ENCODE results near the gene LBHD2.
"Not testable (repeated sequence)": the region's sequence is repeated elsewhere in the genome, so short reads cannot be mapped to it uniquely, and the experiment has no call there.

Gene LBHD2

DNA sequence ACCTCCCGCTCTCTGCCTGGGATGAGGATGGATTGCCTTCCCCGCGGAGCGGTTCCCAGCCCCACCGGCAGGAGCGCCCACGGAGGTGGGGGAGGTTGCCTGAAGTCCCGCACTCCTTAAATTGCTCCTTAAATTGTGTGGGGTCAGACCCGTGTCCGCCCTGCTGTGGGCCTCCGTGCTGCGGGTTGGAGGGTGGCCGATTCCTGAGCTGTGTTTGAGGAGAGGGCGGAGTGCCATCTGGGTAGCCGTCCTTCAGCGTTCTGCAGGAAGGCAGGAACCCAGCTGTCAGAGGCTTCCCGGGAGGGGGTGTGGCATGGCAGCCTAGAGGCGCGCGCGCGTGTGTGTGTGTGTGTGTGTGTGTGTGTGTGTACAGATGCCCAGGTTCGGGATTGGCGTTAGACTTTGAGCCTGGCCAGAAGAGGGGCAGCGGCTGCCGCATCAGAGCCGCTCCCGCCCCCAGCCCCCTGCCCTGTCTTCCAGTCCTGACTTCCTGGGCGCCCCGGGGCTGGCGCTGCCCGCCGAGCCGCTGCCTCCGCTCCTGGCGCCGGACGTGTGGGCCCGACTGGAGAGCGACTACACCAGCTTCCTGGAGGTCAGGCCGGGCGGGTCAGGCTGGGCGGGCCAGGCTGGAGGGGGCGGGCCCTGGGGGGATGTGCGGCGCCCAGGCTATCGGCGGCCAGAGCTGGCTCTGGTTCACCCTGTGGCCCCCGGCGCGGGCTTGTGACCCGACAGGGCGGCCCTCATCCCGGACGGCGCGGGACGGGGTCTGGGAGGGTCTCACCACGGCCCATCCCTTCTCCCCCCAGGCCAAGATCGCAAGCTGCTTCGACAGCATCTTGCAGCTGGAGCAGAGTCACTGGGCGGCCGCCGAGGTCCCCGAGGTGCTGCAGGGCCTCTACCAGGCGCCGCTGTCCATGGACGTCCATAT lies 19.7 kb downstream of the LBHD2 start:
- no peak for DNase-seq (ENCODE audit: low read depth in 3 of 3, low spot score in 1 of 3)

DNA sequence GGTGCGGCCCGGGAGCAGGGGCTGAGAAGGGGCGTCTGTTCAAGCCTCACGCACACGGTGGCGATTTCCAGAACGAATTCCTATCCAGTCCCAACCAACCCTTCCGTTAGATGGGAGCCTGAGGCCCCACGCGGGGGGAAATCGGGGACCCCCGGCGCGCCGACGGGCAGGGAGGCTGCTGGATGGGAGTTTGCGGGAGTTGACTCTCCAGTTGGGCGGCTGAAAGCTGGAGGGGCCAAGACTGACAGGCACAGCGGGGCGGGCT lies 20.3 kb downstream of the LBHD2 start:
- no peak for DNase-seq (ENCODE audit: low read depth in 3 of 3, low spot score in 1 of 3)

GRCh38 chr14:103104654-103105452 lies 20.8 kb downstream of the LBHD2 start:
- peak; percentile 28 to 73 (median 53) for DNase-seq (ENCODE audit: low read depth in 3 of 3, low spot score in 1 of 3)

DNA sequence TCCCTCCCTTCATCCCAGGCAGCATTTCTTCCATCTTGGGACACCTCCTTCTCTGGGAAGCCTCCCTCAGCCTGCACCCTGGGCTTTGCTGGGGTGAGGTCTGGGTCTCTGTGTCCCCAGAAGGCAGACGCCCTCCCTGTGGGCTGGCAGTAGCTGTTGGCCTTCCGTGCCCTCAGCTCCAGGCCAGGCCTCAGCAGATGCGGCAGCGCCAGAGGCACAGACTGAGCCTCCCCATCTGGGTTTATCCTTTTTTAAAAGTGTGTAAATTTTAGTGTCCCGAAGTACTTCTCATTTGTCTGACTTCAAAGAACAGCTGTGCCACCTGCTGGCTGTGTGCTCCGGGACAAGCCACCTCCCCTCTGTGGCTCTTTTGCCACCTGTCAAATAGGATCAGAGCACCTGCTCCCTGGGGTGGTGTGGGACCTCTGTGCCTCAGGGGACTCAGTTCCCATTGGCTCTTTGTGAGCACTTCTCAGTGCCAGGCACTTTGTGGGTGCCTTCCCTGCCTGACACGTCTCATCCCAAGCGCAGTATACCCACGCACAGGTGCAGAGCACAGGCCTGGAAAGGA lies 21.7 kb downstream of the LBHD2 start:
- DNase-seq (ENCODE audit: low read depth in 3 of 3, low spot score in 1 of 3), result no peak

DNA sequence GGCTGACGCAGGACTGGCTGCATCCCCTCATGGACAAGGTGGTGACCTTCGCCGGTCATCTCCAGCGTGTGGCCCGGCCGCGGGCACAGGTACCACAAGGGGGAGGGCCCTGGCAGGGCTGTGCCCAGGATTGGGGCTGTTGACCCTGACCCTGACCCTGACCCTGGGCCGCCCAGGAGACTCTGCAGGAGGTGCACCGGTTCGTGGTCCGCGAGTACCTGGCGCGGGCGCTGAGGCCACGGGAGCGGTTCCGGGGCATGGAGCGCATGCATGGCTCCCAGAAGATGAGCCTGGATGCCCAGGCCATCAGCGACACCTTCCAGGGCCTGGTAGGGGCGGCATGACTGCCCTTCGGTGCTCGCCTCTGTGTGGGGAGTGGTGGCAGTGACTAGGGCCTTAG lies 23.4 kb downstream of the LBHD2 start:
- no peak for DNase-seq (ENCODE audit: low read depth in 3 of 3, low spot score in 1 of 3)

- no peak for DNase-seq (ENCODE audit: low read depth in 3 of 3, low spot score in 1 of 3)
These were observed 24.1 kb downstream of the LBHD2 start for GRCh38 chr14:103107941-103108748.

GRCh38 chr14:103108749-103109207 lies 24.8 kb downstream of the LBHD2 start:
- no peak for DNase-seq (ENCODE audit: low read depth in 3 of 3, low spot score in 1 of 3)

DNA sequence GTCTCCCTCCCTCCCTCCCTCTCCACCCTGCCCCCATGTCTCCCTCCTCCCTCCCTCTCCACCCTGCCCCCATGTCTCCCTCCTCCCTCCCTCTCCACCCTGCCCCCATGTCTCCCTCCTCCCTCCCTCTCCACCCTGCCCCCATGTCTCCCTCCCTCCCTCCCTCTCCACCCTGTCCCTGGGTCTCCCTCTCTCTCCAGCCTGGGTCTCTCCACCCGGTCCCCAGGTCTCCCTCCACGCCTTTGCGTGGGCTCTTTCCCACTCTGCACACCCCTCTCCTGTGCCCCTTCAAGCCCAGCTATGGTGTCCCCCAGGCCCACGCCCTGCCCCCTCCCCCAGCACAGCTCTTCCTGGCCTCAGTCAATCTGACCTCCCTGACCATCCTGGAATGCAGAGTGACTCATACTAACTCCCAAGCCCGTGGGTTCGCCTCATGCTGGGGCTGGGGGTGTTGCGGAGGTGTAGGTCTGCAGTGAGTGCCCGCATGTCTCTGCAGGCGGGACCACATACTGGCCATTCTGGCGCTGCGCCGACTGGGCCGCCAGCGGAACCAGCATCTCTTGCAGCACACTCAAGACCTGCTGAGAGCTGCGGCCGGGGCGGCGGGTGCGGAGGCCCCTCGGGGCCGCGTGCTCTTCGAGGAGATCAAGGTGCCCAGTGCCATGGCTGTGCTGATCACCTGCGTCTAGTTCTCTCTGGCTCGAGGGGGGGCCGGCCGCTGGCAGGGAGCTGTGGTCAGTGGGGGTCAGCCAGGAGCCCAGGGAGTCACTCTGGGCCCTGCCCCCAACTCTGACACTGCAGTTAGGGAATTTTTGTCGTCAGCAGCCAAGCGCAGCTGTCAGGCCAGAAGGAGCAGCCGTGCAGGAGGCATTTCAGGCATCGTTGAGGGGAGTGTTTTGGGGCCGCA lies 25.8 kb downstream of the LBHD2 start:
- DNase-seq (ENCODE audit: low read depth in 3 of 3, low spot score in 1 of 3), result no peak

DNA sequence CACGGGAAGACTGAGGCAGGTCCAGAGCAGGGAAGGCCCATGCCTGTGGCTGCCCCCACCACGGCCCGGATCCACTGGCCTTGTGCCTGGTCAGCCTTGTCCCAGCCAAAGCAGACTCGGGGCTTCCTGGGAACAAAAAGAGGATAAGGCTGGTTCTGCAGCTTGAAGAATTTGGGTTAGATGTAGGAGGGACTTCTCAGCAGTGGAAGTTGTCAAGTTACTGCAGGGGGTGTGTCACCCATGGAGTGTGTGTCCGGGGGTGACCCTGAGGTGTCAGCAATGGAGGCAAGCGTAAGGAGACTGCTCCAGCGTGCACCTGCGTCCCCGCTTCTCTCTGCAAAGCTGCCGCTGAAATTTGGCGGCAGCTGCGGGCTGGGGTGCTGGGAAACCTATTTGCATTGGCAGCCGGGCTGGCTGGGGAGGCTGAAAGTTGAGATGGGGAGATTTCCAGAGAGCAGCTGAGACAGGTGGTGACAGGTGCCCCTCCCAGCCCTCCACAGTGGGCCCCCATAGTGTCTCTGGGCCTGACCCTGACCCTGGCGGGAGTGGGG lies 26.7 kb downstream of the LBHD2 start:
- no peak for DNase-seq (ENCODE audit: low read depth in 3 of 3, low spot score in 1 of 3)

- no peak for DNase-seq (ENCODE audit: low read depth in 3 of 3, low spot score in 1 of 3)
These were observed 27.3 kb downstream of the LBHD2 start for GRCh38 chr14:103111232-103111868.

- no peak for DNase-seq (ENCODE audit: low read depth in 3 of 3, low spot score in 1 of 3)
These were observed 28.6 kb downstream of the LBHD2 start for GRCh38 chr14:103112400-103113243.

DNA sequence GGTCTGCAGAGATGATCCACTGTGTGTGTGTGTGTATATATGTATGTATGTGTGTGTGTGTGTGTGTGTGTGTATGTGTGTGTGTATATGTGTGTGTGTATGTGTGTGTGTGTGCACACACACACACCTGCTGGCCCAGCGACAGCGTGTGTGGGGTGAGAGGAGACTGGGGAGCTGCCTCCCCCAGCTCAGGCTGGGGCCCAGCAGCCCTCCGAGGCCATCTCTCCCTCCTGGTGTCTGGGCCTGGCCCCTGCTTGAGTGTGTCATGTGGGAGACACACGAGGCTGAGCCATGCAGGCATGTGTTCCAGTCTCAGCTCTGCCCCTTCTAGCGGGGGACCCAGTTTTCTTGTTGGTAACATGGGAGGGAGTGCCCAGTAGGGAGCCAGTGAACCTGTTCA lies 29.3 kb downstream of the LBHD2 start:
- DNase-seq (ENCODE audit: low read depth in 3 of 3, low spot score in 1 of 3), result no peak

GRCh38 chr14:103113774-103114173 lies 29.8 kb downstream of the LBHD2 start:
- no peak for DNase-seq (ENCODE audit: low read depth in 3 of 3, low spot score in 1 of 3)

GRCh38 chr14:103115086-103115679 lies 31.2 kb downstream of the LBHD2 start:
- not testable (repeated sequence) for DNase-seq (ENCODE audit: low read depth in 3 of 3, low spot score in 1 of 3)

DNA sequence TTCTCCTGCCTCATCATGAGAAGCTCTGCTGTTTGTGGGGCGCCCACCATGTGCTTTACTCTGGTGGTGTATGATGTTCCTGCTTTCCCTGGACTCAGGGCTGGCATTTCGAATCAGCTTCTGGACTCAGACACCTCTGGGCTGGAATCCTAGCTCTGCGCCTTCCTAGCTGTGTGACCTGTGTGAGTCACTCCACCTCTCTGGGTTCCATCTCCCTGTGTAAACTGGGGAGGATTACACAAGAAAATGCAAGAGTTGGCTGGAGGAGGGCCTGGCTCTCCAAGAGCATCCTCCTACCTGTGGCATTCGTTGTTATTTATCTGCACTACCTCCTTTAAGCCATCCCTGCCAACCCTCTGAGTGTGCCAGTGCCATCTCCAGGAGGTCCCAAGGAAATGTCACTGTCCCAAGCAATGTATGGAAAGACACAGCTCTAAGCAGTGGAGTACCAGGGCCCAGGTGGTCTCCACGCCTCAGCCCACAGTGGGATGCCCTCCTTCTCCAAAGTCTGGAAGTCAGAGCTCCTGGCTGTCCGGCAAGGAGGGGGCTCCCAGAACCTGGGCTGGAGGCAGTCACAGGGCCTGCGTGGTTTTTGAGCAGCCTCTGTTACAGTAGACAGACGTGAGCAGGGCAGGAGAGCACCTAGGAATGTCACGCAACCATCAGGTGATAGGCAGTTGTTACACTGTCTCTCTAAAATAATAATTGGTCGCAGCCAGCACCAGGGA lies 32.0 kb downstream of the LBHD2 start:
- no peak for DNase-seq (ENCODE audit: low read depth in 3 of 3, low spot score in 1 of 3)

GRCh38 chr14:103116636-103117035 lies 32.6 kb downstream of the LBHD2 start:
- DNase-seq (ENCODE audit: low read depth in 3 of 3, low spot score in 1 of 3), result no peak

- DNase-seq (ENCODE audit: low read depth in 3 of 3, low spot score in 1 of 3), result not testable (repeated sequence)
These were observed 33.5 kb downstream of the LBHD2 start for GRCh38 chr14:103117499-103117898.
